Endothelial cell of umbilical vein (primary cell): ENCODE measurements around the gene IGFL4. TPM values are rescaled to one million over a fixed set of nuclear protein-coding genes. Genes with fewer than 3 reads are reported as not detected.

Experiments used
- BruUV-seq: library from RNA; stranded (reverse); fragments of 400-500 nt; replicated peaks from 2 replicates; lab custom pipeline; 2021; lab: Mats Ljungman, UMichigan
- CTCF ChIA-PET: fragments of 300-600, 350-600 bp; sonication (Branson Sonifier 250); formaldehyde crosslinking; loops from one replicate; lab custom pipeline; 2021; ENCODE audit warnings: antibody characterized with exemption, inconsistent platforms; lab: Charles Lee
- POLR2A ChIA-PET: fragments of 300-600, 350-600 bp; sonication (Branson Sonifier 250); formaldehyde crosslinking; loops from one replicate; lab custom pipeline; 2021; ENCODE audit warnings: antibody characterized with exemption, inconsistent platforms; lab: Charles Lee
- DNase-seq: peaks from one replicate; pipeline ENCODE4 v3.0.0-alpha.2; 2011; ENCODE audit warnings: low read depth, low spot score
- FAIRE-seq: peaks from 2 replicates; lab custom pipeline; 2011; peaks lifted over from hg19 to GRCh38; lab: Jason Lieb, UNC
- H2AFZ ChIP-seq: 2 replicates; pipeline ENCODE4 v1.6.0; 2012; ENCODE audit warnings: low read depth, low read length, control low read depth, inconsistent platforms
- H3K27ac ChIP-seq: 2 replicates; pipeline ENCODE4 v1.5.1; 2011; ENCODE audit warnings: low read depth, mild to moderate bottlenecking, control low read depth, low read length, moderate library complexity; ENCODE audit not compliant: insufficient read depth
- H3K27me3 ChIP-seq, 2 experiments: 2 replicates each; pipeline versions ENCODE4 v1.6.0 to v1.6.1; 2011; ENCODE audit warnings: low read length in 2 of 2, mixed read lengths in 1 of 2; ENCODE audit not compliant: control insufficient read depth in 2 of 2, insufficient read depth in 2 of 2
- H3K36me3 ChIP-seq, 2 experiments: 2 replicates in 1 of 2; 3 replicates in 1 of 2; pipeline ENCODE4 v1.5.1; 2011; ENCODE audit warnings: low read length in 2 of 2, mild to moderate bottlenecking in 1 of 2, moderate library complexity in 1 of 2; ENCODE audit not compliant: control insufficient read depth in 2 of 2, insufficient read depth in 2 of 2; ENCODE audit errors: extremely low read depth in 1 of 2
- H3K4me1 ChIP-seq: 3 replicates; pipeline ENCODE4 v1.5.1; 2011; ENCODE audit warnings: mild to moderate bottlenecking, low read length; ENCODE audit not compliant: control insufficient read depth, insufficient read depth; ENCODE audit errors: extremely low read depth
- H3K4me2 ChIP-seq: 2 replicates; pipeline ENCODE4 v1.6.1; 2011; ENCODE audit warnings: low read length, control low read depth, mixed read lengths; ENCODE audit not compliant: insufficient read depth
- H3K4me3 ChIP-seq, 3 experiments: fragments of 200-600 bp in 1 of 3; sonication (generic), shearing (Covaris generic) in 1 of 3; replicated peaks in 1 of 3; 2 replicates each; pipeline ENCODE4 v1.5.1; 2011 to 2016; ENCODE audit warnings: control low read depth in 3 of 3, low read length in 3 of 3, mild to moderate bottlenecking in 2 of 3, inconsistent platforms in 1 of 3, low read depth in 1 of 3, moderate library complexity in 1 of 3; ENCODE audit not compliant: insufficient read depth in 1 of 3
- H3K79me2 ChIP-seq: 2 replicates; pipeline ENCODE4 v1.6.0; 2012; ENCODE audit warnings: low read length, inconsistent platforms; ENCODE audit not compliant: control insufficient read depth, insufficient read depth
- H3K9ac ChIP-seq: replicated peaks from 2 replicates; pipeline ENCODE3; 2011; ENCODE audit warnings: low read length, control low read depth; ENCODE audit not compliant: insufficient read depth; ENCODE audit errors: extremely low read depth
- H3K9me1 ChIP-seq: replicated peaks from 3 replicates; pipeline ENCODE4 v1.6.0; 2011; ENCODE audit warnings: mild to moderate bottlenecking, low read length; ENCODE audit not compliant: control insufficient read depth, insufficient read depth; ENCODE audit errors: extremely low read depth
- H3K9me3 ChIP-seq: replicated peaks from 2 replicates; pipeline ENCODE4 v1.5.1; 2012; ENCODE audit warnings: low read length, inconsistent platforms; ENCODE audit not compliant: control insufficient read depth, insufficient read depth
- H4K20me1 ChIP-seq: replicated peaks from 2 replicates; pipeline ENCODE3; 2011; ENCODE audit warnings: mild to moderate bottlenecking, low read length; ENCODE audit not compliant: control insufficient read depth, insufficient read depth; ENCODE audit errors: extremely low read depth
- EZH2 ChIP-seq: IDR thresholded peaks from 2 replicates; pipeline ENCODE4 v1.6.1; 2012; ENCODE audit warnings: borderline replicate concordance, low read depth, mild to moderate bottlenecking, moderate library complexity, low read length, inconsistent platforms; ENCODE audit not compliant: severe bottlenecking
- FOS ChIP-seq: IDR thresholded peaks from 2 replicates; pipeline ENCODE4 v1.6.1; 2011; ENCODE audit warnings: mild to moderate bottlenecking, low read length, moderate library complexity, borderline replicate concordance; ENCODE audit not compliant: insufficient read depth
- GATA2 ChIP-seq: IDR thresholded peaks from 2 replicates; pipeline ENCODE4 v1.7.0; 2011; ENCODE audit warnings: low read depth, mild to moderate bottlenecking, moderate library complexity, mixed read lengths, low read length; ENCODE audit not compliant: insufficient read length, insufficient read depth
- JUN ChIP-seq: IDR thresholded peaks from 2 replicates; pipeline ENCODE4 v1.6.1; 2011; ENCODE audit warnings: borderline replicate concordance, low read depth; ENCODE audit not compliant: insufficient read length, insufficient read depth
- MYC ChIP-seq: IDR thresholded peaks from one replicate; pipeline ENCODE4 v1.6.1; 2011; ENCODE audit warnings: mild to moderate bottlenecking, low read depth, low read length
- POLR2A ChIP-seq: IDR thresholded peaks from 2 replicates; pipeline ENCODE4 v1.6.1; 2012; ENCODE audit warnings: low read depth, mild to moderate bottlenecking, control low read depth, low read length
- POLR2AphosphoS5 ChIP-seq: IDR thresholded peaks from 2 replicates; pipeline ENCODE4 v1.6.1; 2012; ENCODE audit warnings: low read depth, mild to moderate bottlenecking, control low read depth, low read length, moderate library complexity; ENCODE audit not compliant: insufficient read depth
- dilution Hi-C: fragments of 300-500 bp; cut with MboI; formaldehyde crosslinking; loops from one replicate; pipeline ENCODE4 v1.15.0; 2019; ENCODE audit warnings: low sequenced_read_pairs; ENCODE audit not compliant: extremely low pct_ligation_motif_present
- intact Hi-C: fragments of 100-400 bp; cut with micrococcal nuclease; formaldehyde crosslinking; loops from one replicate; pipeline ENCODE4 v1.10.0; 2022
- polyA plus RNA-seq, 4 experiments: library from polyadenylated mRNA; depleted of rRNA in 3 of 4; stranded (reverse) in 3 of 4; unstranded in 1 of 4; fragments of >200 nt; gene quantifications; 2 replicates each; pipeline versions ENCODE4 v1.2.1 to v1.2.3, GENCODE V29; 2011 to 2012; ENCODE audit warnings: missing spikeins in 1 of 4
- total RNA-seq: library from RNA; stranded (reverse); gene quantifications from 2 replicates; pipeline ENCODE4 v1.2.3, GENCODE V29; 2021
- TF ChIP-seq, protein P1 (sequence below), 2 donors: IDR thresholded peaks; 1 replicate in 1 of 2; 2 replicates in 1 of 2; pipeline ENCODE4 v1.5.1; 2011; ENCODE audit warnings: low read length in 2 of 2, mild to moderate bottlenecking in 2 of 2, moderate library complexity in 2 of 2, control low read depth in 1 of 2, inconsistent platforms in 1 of 2, low read depth in 1 of 2; ENCODE audit not compliant: insufficient read depth in 1 of 2; ENCODE audit errors: extremely low read depth in 1 of 2
- TF ChIP-seq, protein P2 (sequence below): IDR thresholded peaks from 2 replicates; pipeline ENCODE4 v1.6.1; 2011; ENCODE audit not compliant: insufficient read depth, insufficient read length

IGFL4 gene
- total and polyA plus RNA-seq, 2 donors (not counting 3 experiments of a cell fraction or from before 2014, with no cell fraction given) = not detected

- TF ChIP-seq MYC (no peak), POLR2A (no peak), GATA2 (no peak), JUN (no peak), POLR2AphosphoS5 (no peak), FOS (no peak)
- Histone ChIP-seq H3K4me1 (peaks cover 5% of the 10 kb centered on the region), H4K20me1 (no peaks in the 10 kb centered on the region), H3K4me2 (no peak overlapping the region), H3K27me3 (peaks cover 2 to 5% of the 10 kb centered on the region in 2 experiments), H3K9ac (no peak overlapping the region), H3K4me3 (no peak overlapping the region), H3K36me3 (peaks cover 0 to 5% of the 10 kb centered on the region in 2 experiments), H2AFZ (no peak overlapping the region), H3K9me3 (no peaks in the 10 kb centered on the region), H3K27ac (no peak overlapping the region), H3K9me1 (no peaks in the 10 kb centered on the region), H3K79me2 (no peaks in the 10 kb centered on the region)
- FAIRE-seq (peak; percentile 28), DNase-seq (no peak)
- ChIA-PET POLR2A (no interaction called here), CTCF (interaction anchor here (0.6 to 12.1 kb wide), 4 partner anchors 12 to 243 kb away, joined by 3 to 460 read pairs (median 3); no protein-coding TSS in a partner anchor)
- intact Hi-C loops = no loop called here
- dilution Hi-C loops = no loop called here
- BruUV-seq = no TSS peak
Measured at GRCh38 chr19:46022061-46022430, 18.8 kb downstream of the IGFL4 start.

- CTCF ChIA-PET = interaction anchor here (12.1 kb wide), 1 partner anchor 58 kb away, joined by 460 read pairs; no protein-coding TSS in a partner anchor
- no peak for FAIRE-seq
- H3K27me3 ChIP-seq = peaks cover 2 to 5% of the 10 kb centered on the region in 2 experiments
- H3K9ac ChIP-seq = no peak overlapping the region
- H3K9me1 ChIP-seq = no peaks in the 10 kb centered on the region
- intact Hi-C loops = no loop called here
- H3K27ac ChIP-seq = no peak overlapping the region
- dilution Hi-C loops = no loop called here
- H2AFZ ChIP-seq = no peak overlapping the region
- peaks cover 5% of the 10 kb centered on the region for H3K4me1 ChIP-seq
- POLR2A ChIA-PET = no interaction called here
- H3K4me2 ChIP-seq = no peak overlapping the region
- no TSS peak for BruUV-seq
- H3K9me3 ChIP-seq = no peaks in the 10 kb centered on the region
- DNase-seq = no peak
- H3K36me3 ChIP-seq = peaks cover 0 to 5% of the 10 kb centered on the region in 2 experiments
- H4K20me1 ChIP-seq = no peaks in the 10 kb centered on the region
- TF ChIP-seq, protein P1, sequence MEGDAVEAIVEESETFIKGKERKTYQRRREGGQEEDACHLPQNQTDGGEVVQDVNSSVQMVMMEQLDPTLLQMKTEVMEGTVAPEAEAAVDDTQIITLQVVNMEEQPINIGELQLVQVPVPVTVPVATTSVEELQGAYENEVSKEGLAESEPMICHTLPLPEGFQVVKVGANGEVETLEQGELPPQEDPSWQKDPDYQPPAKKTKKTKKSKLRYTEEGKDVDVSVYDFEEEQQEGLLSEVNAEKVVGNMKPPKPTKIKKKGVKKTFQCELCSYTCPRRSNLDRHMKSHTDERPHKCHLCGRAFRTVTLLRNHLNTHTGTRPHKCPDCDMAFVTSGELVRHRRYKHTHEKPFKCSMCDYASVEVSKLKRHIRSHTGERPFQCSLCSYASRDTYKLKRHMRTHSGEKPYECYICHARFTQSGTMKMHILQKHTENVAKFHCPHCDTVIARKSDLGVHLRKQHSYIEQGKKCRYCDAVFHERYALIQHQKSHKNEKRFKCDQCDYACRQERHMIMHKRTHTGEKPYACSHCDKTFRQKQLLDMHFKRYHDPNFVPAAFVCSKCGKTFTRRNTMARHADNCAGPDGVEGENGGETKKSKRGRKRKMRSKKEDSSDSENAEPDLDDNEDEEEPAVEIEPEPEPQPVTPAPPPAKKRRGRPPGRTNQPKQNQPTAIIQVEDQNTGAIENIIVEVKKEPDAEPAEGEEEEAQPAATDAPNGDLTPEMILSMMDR (IDR thresholded peaks at IDR 0.05; ENCODE audit: extremely low read depth in 1 of 2, insufficient read depth in 1 of 2, low read depth in 1 of 2, low read length in 2 of 2) = no peak
- TF ChIP-seq EZH2 (no peak), JUN (no peak), GATA2 (no peak), FOS (no peak), MYC (no peak), POLR2AphosphoS5 (no peak), POLR2A (no peak)
- TF ChIP-seq, protein P2, sequence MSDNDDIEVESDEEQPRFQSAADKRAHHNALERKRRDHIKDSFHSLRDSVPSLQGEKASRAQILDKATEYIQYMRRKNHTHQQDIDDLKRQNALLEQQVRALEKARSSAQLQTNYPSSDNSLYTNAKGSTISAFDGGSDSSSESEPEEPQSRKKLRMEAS = no peak
- H3K4me3 ChIP-seq = no peak overlapping the region
- no peaks in the 10 kb centered on the region for H3K79me2 ChIP-seq
Measured at GRCh38 chr19:46021531-46022041, 19.2 kb downstream of the IGFL4 start.
